ENCODE data around the gene THAP10.
A peak's percentile ranks its signal among the peaks of the same experiment; 100 is the strongest.

THAP10 gene

GRCh38 chr15:70853318-70853972, 38.8 kb downstream of the THAP10 start:
- peak; percentile 22 for DNase-seq

- no peak for DNase-seq
Observed at GRCh38 chr15:70852501-70853317, 39.5 kb downstream of the THAP10 start.

- no peak for DNase-seq
Observed at GRCh38 chr15:70851889-70852288, 40.3 kb downstream of the THAP10 start.

- DNase-seq, result no peak
Observed at GRCh38 chr15:70845602-70846360, 46.5 kb downstream of the THAP10 start.

- no peak for DNase-seq
Observed at GRCh38 chr15:70837476-70837875, 54.8 kb downstream of the THAP10 start.

- no peak for DNase-seq
Observed at GRCh38 chr15:70835841-70836240, 56.4 kb downstream of the THAP10 start.

- no peak for DNase-seq
Observed at GRCh38 chr15:70835415-70835814, 56.8 kb downstream of the THAP10 start.

GRCh38 chr15:70834999-70835398, 57.2 kb downstream of the THAP10 start:
- DNase-seq, result no peak

- DNase-seq, result no peak
Observed at GRCh38 chr15:70833861-70834765, 58.1 kb downstream of the THAP10 start.

- DNase-seq, result no peak
Observed at GRCh38 chr15:70833422-70833821, 58.8 kb downstream of the THAP10 start.

GRCh38 chr15:70832176-70832575, 60.1 kb downstream of the THAP10 start:
- no peak for DNase-seq
